ENCODE measurements around the gene PRELID1. TPM values are rescaled to one million over a fixed set of nuclear protein-coding genes. Genes with fewer than 3 reads are reported as not detected.

Gene PRELID1
- polyA plus RNA-seq, 2 of the 4 experiments (the other 2 are of a cell fraction): 218 to 250 TPM

DNA sequence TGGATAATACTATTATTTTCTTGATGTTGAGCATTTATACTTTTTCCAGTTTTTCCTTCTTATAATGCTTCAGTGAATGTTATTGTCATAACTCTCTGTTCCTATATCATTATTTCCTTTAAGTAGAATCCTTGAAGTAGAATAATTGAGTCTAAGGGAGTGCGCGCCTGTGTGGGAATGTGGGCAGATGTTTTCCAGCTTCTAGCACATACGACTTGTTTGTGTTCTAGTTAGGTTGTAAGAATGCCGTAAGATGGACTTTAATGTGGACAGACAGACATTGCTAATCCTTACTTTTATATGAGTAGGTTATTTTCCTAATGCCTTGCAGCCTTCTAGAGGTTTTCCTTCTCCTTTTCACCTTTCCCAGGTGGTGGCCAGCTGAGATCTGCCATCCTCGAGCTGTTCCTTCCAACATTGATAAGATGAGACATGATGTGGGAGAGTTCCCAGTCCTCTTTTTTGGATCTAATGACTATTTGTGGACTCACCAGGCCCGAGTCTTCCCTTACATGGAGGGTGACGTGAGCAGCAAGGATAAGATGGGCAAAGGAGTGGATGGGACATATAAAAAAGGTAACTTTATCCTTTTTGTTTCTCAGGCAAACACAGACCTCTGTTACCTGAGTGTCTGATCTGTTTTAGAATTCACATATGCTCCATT lies 34.2 kb upstream of the PRELID1 start:
- Histone ChIP-seq H3K4me1 (no peaks in the 10 kb centered on the region), H3K4me3 (no peak overlapping the region), H3K9me3 (no peaks in the 10 kb centered on the region), H3K4me2 (no peak overlapping the region), H3K27ac (no peak overlapping the region)
- ATAC-seq: no peak
- WGBS (ENCODE audit: missing lambda C conversion rate): 93% methylated on average over 7 of the region's 7 CpGs
- no peak for DNase-seq (ENCODE audit: low read depth in 1 of 2, low spot score in 1 of 2)
- TF ChIP-seq HOXA7 (CRISPR knock-in tag; IDR thresholded peaks at IDR 0.05) (no peak), ZFP36 (IDR thresholded peaks at IDR 0.05; ENCODE audit: borderline replicate concordance, partially characterized antibody) (no peak)
- FAIRE-seq: no peak
- ChIA-PET POLR2A (no interaction called here), CTCF (interaction anchor here (1.1 to 2.2 kb wide), 4 partner anchors 12 to 158 kb away, joined by 3 to 8 read pairs (median 5); no protein-coding TSS in a partner anchor)

DNA sequence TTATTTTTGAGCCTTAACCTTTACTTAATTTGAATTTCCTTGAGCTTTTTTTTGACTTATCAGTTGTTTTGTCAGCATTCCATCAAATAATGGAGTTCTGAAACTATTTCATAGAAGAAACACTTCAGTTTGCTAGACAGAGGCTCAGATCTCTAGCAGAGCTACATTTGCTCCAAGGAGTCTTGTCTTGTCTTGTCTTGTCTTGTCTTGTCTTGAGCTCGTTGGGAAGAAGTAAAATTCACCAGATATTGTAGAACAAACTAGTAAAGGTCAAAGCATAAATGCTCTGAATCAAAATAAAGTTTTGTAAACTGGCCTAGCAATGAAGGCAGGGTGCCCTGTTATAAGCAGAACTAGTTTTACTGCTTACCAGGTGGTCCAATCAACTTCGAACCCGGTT lies 33.6 kb upstream of the PRELID1 start:
- ChIA-PET POLR2A (no interaction called here), CTCF (interaction anchor here (1.1 to 2.2 kb wide), 5 partner anchors 11 to 158 kb away, joined by 3 to 8 read pairs (median 5); no protein-coding TSS in a partner anchor)
- Histone ChIP-seq H3K9me3 (no peaks in the 10 kb centered on the region), H3K4me3 (no peak overlapping the region), H3K4me2 (no peak overlapping the region), H3K4me1 (no peaks in the 10 kb centered on the region), H3K27ac (no peak overlapping the region)
- 96% methylated on average over 3 of the region's 3 CpGs for WGBS (ENCODE audit: missing lambda C conversion rate)
- DNase-seq (ENCODE audit: low read depth in 1 of 2, low spot score in 1 of 2) (no peak), ATAC-seq (no peak), FAIRE-seq (no peak)
- TF ChIP-seq, protein P1, sequence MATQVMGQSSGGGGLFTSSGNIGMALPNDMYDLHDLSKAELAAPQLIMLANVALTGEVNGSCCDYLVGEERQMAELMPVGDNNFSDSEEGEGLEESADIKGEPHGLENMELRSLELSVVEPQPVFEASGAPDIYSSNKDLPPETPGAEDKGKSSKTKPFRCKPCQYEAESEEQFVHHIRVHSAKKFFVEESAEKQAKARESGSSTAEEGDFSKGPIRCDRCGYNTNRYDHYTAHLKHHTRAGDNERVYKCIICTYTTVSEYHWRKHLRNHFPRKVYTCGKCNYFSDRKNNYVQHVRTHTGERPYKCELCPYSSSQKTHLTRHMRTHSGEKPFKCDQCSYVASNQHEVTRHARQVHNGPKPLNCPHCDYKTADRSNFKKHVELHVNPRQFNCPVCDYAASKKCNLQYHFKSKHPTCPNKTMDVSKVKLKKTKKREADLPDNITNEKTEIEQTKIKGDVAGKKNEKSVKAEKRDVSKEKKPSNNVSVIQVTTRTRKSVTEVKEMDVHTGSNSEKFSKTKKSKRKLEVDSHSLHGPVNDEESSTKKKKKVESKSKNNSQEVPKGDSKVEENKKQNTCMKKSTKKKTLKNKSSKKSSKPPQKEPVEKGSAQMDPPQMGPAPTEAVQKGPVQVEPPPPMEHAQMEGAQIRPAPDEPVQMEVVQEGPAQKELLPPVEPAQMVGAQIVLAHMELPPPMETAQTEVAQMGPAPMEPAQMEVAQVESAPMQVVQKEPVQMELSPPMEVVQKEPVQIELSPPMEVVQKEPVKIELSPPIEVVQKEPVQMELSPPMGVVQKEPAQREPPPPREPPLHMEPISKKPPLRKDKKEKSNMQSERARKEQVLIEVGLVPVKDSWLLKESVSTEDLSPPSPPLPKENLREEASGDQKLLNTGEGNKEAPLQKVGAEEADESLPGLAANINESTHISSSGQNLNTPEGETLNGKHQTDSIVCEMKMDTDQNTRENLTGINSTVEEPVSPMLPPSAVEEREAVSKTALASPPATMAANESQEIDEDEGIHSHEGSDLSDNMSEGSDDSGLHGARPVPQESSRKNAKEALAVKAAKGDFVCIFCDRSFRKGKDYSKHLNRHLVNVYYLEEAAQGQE (IDR thresholded peaks at IDR 0.05): no peak
- TF ChIP-seq SREBF2 (IDR thresholded peaks at IDR 0.05) (no peak), POLR2A (IDR thresholded peaks at IDR 0.05; ENCODE audit: low read length) (no peak), MAZ (IDR thresholded peaks at IDR 0.05; ENCODE audit: borderline replicate concordance, low read depth, low read length) (no peak), ZC3H11A (IDR thresholded peaks at IDR 0.05) (no peak), HEYL (CRISPR knock-in tag; IDR thresholded peaks at IDR 0.05) (no peak), NFE2L2 (conservative IDR thresholded peaks at IDR 0.05; ENCODE audit: low read length) (no peak), FOXS1 (CRISPR knock-in tag; IDR thresholded peaks at IDR 0.05) (no peak), TP53 (CRISPR knock-in tag; IDR thresholded peaks at IDR 0.05) (no peak), CHD2 (IDR thresholded peaks at IDR 0.05; ENCODE audit: low read length, partially characterized antibody) (no peak), GATA3 (IDR thresholded peaks at IDR 0.05; ENCODE audit: borderline replicate concordance) (no peak), KDM5A (IDR thresholded peaks at IDR 0.05) (no peak), HOXB5 (CRISPR knock-in tag; IDR thresholded peaks at IDR 0.05) (no peak)
- TF ChIP-seq, protein P2, sequence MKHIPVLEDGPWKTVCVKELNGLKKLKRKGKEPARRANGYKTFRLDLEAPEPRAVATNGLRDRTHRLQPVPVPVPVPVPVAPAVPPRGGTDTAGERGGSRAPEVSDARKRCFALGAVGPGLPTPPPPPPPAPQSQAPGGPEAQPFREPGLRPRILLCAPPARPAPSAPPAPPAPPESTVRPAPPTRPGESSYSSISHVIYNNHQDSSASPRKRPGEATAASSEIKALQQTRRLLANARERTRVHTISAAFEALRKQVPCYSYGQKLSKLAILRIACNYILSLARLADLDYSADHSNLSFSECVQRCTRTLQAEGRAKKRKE (CRISPR knock-in tag; IDR thresholded peaks at IDR 0.05; ENCODE audit: low read depth): no peak
- TF ChIP-seq, protein P3, sequence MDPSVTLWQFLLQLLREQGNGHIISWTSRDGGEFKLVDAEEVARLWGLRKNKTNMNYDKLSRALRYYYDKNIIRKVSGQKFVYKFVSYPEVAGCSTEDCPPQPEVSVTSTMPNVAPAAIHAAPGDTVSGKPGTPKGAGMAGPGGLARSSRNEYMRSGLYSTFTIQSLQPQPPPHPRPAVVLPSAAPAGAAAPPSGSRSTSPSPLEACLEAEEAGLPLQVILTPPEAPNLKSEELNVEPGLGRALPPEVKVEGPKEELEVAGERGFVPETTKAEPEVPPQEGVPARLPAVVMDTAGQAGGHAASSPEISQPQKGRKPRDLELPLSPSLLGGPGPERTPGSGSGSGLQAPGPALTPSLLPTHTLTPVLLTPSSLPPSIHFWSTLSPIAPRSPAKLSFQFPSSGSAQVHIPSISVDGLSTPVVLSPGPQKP (IDR thresholded peaks at IDR 0.05; ENCODE audit: low read depth, low read length): no peak
- TF ChIP-seq, protein P4, sequence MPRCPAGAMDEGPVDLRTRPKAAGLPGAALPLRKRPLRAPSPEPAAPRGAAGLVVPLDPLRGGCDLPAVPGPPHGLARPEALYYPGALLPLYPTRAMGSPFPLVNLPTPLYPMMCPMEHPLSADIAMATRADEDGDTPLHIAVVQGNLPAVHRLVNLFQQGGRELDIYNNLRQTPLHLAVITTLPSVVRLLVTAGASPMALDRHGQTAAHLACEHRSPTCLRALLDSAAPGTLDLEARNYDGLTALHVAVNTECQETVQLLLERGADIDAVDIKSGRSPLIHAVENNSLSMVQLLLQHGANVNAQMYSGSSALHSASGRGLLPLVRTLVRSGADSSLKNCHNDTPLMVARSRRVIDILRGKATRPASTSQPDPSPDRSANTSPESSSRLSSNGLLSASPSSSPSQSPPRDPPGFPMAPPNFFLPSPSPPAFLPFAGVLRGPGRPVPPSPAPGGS (IDR thresholded peaks at IDR 0.05): no peak
- TF ChIP-seq, protein P5, sequence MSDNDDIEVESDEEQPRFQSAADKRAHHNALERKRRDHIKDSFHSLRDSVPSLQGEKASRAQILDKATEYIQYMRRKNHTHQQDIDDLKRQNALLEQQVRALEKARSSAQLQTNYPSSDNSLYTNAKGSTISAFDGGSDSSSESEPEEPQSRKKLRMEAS (IDR thresholded peaks at IDR 0.05): no peak

Measured in A549 (cell line).